Measurements from ENCODE around the gene ABTB1. TPM values are rescaled to one million over a fixed set of nuclear protein-coding genes. Genes with fewer than 3 reads are reported as not detected.

Gene ABTB1
- total RNA-seq, 1 experiment from 2014 or later = 3.6 TPM

- ATAC-seq = peak; percentile 19
- BruUV-seq (replicated peaks) = no TSS peak
- ChIA-PET CTCF (no interaction called here), POLR2A (ENCODE audit: unreplicated experiment) (interaction anchor here (0.6 kb wide), 1 partner anchor 346 kb away, joined by 3 read pairs; no protein-coding TSS in a partner anchor)
- intact Hi-C loops (cut with micrococcal nuclease) = no loop called here
- TF ChIP-seq EZH2phosphoT487 (IDR thresholded peaks at IDR 0.05; ENCODE audit: borderline replicate concordance, low read length) (no peak), CTCF (conservative IDR thresholded peaks at IDR 0.05; ENCODE audit: low read depth, low read length) (no peak), EZH2 (IDR thresholded peaks at IDR 0.05; ENCODE audit: low read length, unreplicated experiment) (no peak)
- H3K9me2 ChIP-seq (replicated peaks; ENCODE audit: low read length) = no peaks in the 10 kb centered on the region
- no peaks in the 10 kb centered on the region for H4K20me1 ChIP-seq (ENCODE audit: low read length)
- H3K27me3 ChIP-seq (ENCODE audit: low read length) = no peaks in the 10 kb centered on the region
- no peaks in the 10 kb centered on the region; the same call in 1 of the 2 replicates for H3K4me1 ChIP-seq (ENCODE audit: insufficient read depth, low read length)
- H3K4me3 ChIP-seq (ENCODE audit: low read length) = peak overlapping the region; percentile 63
- peak overlapping the region; percentile 41; the same call in 1 of the 2 replicates for H3K9ac ChIP-seq (ENCODE audit: low read length)
- H3K27ac ChIP-seq (ENCODE audit: low read length) = no peak overlapping the region
- H3K4me2 ChIP-seq (ENCODE audit: low read length) = peak overlapping the region; percentile 83
- no peaks in the 10 kb centered on the region for H3F3A ChIP-seq (ENCODE audit: low read length, unreplicated experiment)
- no peaks in the 10 kb centered on the region for H3K9me3 ChIP-seq (ENCODE audit: low read length)
- no peaks in the 10 kb centered on the region for H3K36me3 ChIP-seq (ENCODE audit: low read depth, low read length)
- DNase-seq = no peak
- H2AFZ ChIP-seq (ENCODE audit: low read length) = peak overlapping the region; percentile 54
- 0 out of 2 replicates have a peak, but pooled peaks cover 11% of the 10 kb centered on the region for H3K79me2 ChIP-seq (ENCODE audit: low read length)
Measured at GRCh38 chr3:127629467-127630403, 43.0 kb upstream of the ABTB1 start.

GRCh38 chr3:127630811-127631714, 41.7 kb upstream of the ABTB1 start:
- Histone ChIP-seq H3K9ac (ENCODE audit: low read length) (no peak overlapping the region), H3K4me1 (ENCODE audit: insufficient read depth, low read length) (no peaks in the 10 kb centered on the region; the same call in 1 of the 2 replicates), H3K27me3 (ENCODE audit: low read length) (no peaks in the 10 kb centered on the region), H3K4me2 (ENCODE audit: low read length) (no peak overlapping the region), H3F3A (ENCODE audit: low read length, unreplicated experiment) (no peaks in the 10 kb centered on the region), H2AFZ (ENCODE audit: low read length) (no peak overlapping the region), H3K79me2 (ENCODE audit: low read length) (0 out of 2 replicates have a peak, but pooled peaks cover 11% of the 10 kb centered on the region), H3K36me3 (ENCODE audit: low read depth, low read length) (no peaks in the 10 kb centered on the region), H3K9me3 (ENCODE audit: low read length) (no peaks in the 10 kb centered on the region), H3K9me2 (replicated peaks; ENCODE audit: low read length) (no peaks in the 10 kb centered on the region), H3K4me3 (ENCODE audit: low read length) (no peak overlapping the region), H4K20me1 (ENCODE audit: low read length) (no peaks in the 10 kb centered on the region), H3K27ac (ENCODE audit: low read length) (no peak overlapping the region)
- DNase-seq (no peak), ATAC-seq (no peak)
- intact Hi-C loops (cut with micrococcal nuclease) = no loop called here
- TF ChIP-seq EZH2phosphoT487 (IDR thresholded peaks at IDR 0.05; ENCODE audit: borderline replicate concordance, low read length) = no peak
- no peak for TF ChIP-seq CTCF (conservative IDR thresholded peaks at IDR 0.05; ENCODE audit: low read depth, low read length)
- TF ChIP-seq EZH2 (IDR thresholded peaks at IDR 0.05; ENCODE audit: low read length, unreplicated experiment) = no peak
- ChIA-PET CTCF (no interaction called here), POLR2A (ENCODE audit: unreplicated experiment) (interaction anchor here (0.6 kb wide), 1 partner anchor 345 kb away, joined by 3 read pairs; no protein-coding TSS in a partner anchor)
- no TSS peak for BruUV-seq (replicated peaks)
